SW 1271 (cell line): ENCODE results near the gene COQ8A.
"Not testable (repeated sequence)": the region's sequence is repeated elsewhere in the genome, so short reads cannot be mapped to it uniquely, and the experiment has no call there.

ENCODE experiments used
- DNase-seq, 2 experiments: peaks; one replicate each; lab custom pipeline; 2025; lab: John Stamatoyannopoulos, UW

The COQ8A gene

DNA sequence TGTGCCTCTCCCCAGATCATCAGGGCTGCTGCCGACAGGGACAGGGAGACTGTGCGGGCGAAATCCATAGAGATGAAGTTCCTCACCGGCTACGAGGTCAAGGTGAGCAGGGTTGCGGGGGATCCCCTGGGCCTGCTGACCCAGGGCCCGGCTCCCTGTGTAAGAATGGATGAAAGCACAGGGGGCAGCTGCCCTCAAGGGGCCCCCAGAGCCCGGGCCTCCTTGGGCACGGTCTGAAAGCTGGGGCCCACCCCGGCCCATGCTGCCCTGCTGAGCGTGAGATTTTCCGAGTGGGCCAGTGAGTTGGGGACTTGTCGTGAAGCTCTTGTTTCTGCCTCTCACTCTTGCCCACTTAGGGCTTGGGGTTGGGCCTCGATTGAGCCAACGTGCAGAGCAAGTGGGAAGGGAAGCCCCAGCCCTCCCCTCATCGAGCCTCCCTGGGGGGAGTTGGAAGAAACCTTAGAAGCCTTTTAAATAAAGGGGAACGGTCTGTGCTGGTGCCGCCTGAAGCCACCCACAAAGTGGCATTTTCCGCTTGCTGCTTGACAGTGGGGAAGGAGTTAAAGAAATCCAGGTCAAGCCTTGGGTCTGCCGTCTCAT is 45.2 kb downstream of the COQ8A start:
- DNase-seq: no peak

DNA sequence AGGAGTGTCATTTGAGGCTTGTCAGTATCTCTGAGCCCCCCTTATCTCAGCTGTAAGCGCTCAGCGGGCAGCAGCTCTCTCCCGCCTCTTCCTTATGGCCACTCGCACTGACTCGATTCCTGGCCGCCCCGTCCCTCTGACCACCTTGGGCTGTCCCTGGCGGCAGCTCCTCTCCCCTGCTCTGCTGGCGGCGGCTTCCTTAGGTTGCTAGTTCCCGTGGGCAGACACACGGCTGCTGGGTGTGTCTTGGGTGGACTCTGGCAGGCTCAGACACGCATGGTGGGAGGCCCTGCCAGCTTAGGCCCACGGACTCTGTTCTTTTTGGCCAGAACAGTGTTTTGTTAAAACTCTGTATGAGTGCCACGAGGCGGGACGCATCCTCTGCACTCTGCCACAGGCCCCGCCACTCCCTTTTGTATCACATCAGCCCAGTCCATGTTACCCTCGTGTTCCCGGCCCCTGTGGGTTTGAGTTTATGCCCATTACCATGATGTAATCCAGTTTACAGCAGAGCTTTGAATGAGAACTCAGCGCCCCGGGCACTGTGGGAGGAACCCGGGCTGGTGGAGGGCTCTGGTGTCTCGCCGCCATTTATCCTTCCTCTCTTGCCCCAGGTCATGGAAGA is 45.9 kb downstream of the COQ8A start:
- no peak for DNase-seq

DNA sequence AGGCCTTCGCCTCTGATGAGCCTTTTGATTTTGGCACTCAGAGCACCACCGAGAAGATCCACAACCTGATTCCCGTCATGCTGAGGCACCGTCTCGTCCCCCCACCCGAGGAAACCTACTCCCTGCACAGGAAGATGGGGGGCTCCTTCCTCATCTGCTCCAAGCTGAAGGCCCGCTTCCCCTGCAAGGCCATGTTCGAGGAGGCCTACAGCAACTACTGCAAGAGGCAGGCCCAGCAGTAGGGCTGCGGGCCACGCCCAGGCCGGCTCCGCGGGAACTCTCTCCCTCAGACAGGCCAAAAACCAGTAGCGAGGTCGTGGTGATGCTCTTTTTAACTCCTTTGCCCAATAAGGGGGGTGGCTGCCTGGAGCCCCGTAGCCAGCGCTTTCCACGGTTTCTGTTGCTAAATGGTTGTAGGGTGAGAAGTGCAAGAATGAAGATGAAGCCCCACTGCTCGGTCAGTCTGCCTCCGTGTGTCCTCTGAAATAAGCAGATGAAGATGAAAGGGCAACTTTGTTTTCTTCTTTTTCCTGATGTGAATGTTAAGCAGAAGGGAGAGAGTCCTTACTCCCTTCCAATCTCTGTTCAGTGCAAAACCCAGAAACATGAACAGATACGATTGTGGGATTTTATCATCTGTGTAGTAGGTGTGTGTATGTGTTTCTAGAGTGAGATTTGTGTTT is 46.5 kb downstream of the COQ8A start:
- DNase-seq: no peak

DNA sequence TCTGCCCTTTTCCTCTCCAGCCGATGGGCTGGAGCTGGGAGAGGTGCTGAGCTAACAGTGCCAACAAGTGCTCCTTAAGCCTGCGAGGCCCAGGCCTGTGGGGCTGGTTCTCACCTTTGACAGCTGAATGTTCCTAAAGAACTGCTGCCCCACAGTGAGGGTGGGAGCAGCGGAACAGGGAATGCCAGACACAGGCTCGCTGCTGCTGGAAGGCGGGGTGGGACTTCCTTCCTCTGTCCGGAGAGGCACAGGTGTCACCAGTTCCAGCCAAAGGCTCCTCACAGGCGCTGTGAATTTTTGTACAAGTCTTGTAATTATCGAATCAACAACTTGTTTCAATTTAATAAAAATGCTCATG is 47.1 kb downstream of the COQ8A start:
- DNase-seq: no peak

DNA sequence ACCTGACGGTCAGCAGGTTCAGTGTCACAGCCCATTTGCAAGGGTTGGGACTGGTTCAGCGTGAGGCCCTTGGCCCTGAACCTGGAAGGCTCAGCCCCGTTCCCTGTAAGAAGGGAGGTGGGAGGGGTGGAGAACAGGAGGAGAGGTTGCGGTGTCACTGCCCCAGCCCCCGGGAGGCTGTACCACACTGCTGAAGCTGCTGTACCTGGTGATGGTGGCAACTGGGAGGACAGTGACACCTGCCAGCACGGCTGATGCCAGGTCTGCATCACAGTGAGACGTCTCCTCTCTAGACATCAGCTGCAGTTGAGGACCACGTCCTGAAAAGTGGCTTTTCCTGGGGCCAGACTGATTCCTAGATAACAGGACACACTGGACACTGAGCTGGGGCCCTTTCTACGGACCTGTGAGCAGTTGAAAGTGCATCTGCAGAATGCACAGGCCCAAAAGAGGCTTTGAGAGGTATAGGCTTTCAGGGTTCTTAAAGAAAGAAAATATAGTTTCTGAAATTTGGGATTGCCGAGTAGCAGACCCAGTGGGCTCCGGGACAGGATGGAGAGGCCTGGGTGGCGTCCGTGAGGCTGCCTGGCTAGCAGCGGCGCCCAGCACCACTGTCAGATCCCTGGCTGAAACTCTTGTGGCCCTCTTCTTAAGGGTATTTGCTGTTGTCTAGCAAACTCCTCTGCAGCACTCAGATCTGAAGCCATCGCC is 47.7 kb downstream of the COQ8A start:
- DNase-seq: no peak

DNA sequence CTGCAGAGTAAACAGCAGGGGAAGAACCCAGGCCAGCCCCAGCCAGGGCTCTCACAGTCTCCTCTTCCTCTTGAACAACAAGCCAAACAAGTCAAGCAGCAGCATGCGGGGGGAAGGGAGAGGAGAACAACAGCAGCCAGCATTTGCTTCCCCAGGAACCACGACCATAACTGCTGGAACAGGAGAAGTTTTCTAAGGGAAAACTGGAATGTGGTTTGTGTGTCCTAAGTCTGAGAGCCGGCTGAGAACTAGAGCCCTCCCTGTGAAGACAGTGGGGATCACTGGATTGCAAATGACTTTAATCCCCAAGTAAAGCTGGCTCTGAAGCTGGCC is 48.2 kb downstream of the COQ8A start:
- DNase-seq: no peak

DNA sequence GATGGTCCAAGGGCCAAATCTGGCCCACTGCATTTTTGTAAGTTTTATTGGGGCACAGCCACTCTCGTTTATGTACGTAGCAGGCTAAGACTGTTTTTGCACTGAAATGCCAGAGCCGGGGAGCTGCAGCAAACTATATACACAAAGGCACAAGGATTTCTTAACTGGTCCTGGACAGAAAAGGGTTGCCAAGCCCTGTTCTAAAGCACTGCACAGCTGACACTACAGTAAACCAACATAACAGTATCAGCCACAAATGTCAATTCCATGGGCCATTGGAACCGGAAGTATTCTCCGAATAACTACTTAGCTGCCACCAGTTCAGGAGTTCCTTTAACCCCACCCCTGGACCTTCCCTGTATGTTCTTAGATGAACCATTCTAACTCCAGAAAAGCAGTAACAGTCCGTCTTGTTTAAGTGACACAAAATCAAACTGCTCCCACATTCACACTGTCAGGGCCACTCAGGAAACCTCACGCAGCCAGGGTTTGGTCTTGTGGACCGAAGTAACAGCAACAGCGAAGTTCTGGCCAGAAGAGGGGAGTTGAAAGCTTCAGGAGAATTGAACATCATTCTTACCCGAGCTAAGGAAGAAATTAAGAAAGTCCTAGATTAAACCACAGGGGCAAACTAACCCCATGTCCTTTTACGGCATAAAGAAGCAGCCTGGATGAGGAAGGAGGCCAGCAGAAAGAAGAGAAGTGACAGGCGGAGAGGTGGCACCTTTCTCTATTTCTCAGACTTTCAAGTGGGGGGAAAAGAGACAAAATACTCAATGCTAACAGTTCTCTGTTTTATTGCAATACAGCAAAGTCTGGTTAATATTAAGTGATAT is 49.2 kb downstream of the COQ8A start:
- DNase-seq: no peak

DNA sequence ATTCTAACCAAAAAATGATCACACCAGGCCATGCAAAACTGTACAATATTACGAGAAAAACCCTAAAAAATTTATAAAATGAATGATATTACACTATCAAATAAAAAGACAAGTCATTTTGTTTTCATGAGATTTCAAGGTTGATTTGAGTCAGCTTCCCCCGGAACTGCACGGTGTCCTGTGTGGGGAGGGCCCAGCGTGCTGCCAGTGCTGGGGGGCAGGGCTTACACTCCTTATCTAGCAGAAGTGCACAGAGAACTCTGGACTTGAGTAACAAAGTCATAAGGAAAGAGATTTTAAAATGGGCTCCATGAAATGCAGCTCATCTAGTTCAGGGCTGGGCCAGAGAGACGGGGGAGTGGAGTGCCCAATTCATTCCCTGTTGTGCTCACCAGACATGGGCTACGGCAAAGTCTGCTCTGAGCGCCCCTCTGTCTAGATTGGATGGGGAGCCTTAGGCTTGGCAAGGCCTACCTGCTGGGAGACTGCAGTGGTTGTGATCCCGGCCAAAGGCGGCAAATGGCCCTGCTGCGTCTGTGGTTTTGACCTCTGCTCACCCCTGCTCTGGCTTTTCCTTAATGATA is 50.1 kb downstream of the COQ8A start:
- DNase-seq: no peak

DNA sequence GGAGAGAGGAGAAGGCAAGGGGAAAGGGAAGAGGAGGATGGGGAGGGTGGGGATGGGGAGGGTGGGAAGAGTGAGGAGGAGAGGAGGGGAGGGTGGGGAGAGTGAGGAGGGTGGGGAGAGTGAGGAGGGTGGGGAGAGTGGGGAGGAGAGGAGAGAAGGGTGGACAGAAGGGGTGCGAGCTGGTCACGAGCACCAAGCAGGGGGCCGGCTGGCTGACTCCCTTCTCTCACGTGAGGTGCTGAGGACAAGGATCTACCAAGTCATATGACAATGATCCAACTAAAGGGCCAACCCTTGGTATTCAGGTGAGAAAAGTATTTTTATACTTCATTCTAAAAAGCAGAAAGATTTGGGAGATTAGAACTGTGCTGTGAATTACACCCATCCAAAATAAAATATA is 51.8 kb downstream of the COQ8A start:
- DNase-seq: no peak

DNA sequence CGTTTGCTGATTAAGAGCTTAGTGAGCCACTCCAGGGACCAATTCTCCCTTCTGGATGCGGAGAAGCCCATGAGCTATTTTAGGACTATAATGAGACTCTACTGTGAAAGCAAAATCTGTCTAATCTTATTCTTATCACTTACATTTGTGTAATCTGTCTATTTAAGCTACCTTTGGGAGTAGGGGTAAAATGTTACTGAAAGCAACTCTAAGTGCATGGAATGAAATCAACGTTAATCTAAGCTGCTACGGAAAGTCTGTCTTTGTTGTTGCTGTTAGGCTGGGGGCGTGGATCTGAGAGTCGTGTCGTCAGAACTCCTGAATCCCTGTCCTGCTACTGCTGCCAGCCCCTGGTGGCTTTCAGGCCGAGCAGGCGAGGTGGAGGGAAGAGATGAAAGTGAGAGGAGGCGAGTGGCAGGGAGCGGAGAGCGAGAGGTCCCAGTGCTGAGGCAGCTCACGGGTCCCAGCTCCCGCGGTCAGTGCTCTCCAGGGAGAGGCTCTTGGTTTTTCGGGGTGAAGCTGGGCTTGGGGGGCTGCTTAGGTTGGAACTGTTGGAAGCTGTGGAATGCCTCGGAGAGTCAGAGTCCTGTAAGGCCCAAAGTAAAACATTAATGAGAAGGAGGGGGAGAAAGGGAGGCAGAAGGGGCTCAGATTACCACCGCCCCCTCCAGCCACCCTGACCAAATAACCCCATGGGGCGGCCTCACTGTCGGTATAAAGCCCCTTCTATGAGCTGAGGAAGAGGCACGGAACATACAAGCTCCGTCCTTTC is 53.9 kb downstream of the COQ8A start:
- no peak for DNase-seq

DNA sequence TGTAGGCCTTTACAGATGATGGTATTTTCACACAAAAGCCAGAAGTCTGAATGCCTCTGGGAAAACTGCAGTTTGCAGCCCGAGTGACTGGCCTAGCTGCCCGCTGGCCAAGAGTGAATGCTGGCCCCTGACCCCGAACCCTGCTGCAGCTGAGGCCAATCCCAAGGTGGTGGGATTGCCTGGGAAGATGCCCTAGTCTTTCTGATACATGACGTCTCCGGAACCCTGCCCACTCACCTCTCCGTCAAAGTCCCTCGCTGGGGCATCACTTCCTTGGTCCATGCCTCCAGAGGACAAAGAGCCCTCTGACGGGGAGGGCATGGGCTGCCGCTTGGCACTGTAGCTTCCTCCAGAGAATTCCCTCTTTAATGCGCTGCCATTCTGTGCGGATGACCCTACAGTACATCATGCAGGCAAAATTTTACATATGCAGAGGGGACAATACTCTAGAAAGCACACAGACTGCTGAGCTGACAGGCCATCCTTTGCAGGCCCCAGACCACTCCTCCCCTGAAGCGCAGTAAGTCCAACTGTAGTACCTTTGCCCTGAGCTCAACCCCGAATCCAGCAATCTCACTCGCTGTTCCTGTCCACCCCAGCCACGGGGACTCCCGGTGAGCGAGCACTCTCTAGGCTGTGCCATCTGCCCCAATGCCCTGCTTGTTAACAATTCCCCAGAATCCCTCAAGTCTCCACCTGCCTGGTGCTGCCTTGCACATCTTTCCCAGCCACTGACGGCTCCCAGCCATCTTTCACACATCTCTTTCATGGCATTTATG is 54.7 kb downstream of the COQ8A start:
- no peak for DNase-seq

DNA sequence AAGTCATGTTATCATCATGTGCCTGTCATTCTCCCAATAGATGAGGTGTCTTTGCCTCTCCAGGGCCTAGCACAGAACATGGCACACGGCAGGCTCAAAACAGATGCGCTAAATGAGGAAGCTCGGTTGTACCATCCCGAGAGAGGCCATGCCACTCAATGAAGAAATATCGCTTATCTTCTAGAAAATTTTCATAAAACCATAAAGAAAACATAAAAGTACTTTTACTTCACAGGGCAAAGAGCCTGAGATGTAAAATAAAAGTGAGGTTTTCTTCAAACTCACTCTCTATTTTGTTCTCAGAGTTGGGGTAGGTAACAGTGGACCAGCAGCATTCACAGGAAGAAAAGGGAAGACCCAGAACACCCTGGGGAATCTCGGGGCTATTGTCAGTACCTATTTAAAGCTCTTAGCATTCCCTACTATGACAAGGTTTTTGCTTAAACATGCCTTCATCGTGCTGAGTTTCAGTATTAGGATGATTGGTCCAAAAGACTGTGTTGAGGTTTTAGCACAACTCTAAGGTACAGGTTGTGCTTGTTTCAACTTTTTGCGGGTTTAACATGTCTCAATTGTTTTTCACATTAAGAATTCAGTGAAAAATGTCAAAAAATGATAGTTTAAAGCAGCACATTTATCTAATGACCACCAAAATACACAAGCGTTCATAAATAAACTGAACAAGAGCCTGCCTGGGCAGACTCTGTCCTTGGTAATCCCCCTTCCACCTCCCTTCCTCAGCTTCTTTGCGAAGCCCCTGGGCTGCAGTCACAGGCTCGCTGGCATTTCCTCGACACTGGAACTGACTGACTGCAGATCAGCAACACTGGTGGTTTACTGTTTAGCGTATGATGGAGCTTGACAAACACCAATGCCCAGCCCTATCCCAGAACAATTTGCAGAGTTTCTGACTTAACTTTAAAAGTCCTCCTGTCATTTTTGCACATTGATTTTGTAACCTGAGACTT is 55.6 kb downstream of the COQ8A start:
- no peak for DNase-seq

DNA sequence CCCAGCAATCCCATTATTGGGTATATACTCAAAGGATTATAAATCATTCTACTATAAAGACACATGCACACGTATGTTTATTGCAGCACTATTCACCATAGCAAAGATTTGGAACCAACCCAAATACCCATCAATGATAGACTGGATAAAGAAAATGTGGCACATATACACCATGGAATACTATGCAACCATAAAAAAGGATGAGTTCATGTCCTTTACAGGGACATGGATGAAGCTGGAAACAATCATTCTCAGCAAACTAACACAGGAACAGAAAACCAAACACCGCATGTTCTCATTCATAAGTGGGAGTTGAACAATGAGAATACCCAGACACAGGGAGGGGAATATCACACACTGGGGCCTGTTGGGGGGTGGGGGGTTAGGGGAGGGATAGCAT is 59.5 kb downstream of the COQ8A start:
- DNase-seq: not testable (repeated sequence)

DNA sequence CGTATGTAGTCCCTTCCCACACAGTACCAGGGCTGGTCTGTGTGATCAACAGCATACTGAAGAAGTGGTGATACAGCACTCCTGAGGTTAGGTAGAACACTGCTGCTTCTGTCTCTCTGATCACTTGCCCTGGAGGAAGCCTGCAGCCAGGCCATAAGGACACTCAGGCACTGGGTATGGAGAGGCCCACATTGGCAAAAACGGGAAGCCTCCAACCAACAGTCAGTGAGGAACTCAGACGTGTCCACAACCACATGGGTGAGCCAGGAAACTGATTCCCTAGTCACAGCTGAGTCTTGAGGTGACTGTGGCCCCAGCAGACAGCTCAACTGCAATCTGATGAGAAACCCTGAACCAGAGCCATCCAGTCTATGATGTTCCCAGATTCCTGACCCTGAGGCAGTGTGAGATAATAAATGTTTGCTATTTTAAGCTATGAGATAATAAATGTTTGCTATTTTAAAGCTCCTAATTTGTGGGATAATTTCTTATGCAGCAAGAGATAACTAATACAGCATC is 62.5 kb downstream of the COQ8A start:
- DNase-seq: no peak

DNA sequence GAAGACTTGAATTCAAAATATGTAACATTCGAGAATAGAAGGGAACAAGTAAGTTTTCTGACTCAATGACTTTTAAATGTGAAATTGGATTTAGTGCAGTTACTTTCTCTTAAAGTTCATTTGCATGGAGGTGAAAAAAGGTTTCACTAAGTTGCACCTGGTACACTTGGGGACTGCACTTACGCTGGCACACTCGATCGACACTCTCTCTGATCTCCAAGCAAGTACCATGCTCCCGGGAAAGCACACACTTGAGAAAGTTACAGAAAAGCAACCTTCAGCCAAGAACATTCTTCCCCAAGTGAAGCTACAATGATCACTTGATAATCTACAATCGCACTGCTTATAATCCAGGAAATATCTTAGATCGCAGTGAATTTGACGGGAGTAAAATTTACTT is 63.1 kb downstream of the COQ8A start:
- DNase-seq: no peak

DNA sequence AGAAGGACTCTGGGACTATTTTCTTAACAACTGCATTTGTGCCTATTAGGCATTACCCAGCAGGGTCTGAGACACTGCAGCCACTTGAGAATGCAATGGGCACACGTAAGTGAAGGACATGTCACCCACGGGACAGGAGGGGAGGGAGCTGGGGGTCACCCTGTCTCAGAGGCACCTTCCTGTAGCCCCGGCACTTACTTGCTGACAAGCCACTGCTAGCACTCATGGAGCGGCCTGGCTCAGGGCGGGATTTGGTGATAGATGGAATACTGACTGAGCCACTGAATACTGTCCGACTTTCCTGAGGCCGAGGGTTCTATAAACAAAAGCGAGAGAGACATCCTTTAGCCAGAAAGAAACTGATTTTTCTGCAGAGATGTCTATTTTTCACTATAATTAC is 64.7 kb downstream of the COQ8A start:
- no peak for DNase-seq

DNA sequence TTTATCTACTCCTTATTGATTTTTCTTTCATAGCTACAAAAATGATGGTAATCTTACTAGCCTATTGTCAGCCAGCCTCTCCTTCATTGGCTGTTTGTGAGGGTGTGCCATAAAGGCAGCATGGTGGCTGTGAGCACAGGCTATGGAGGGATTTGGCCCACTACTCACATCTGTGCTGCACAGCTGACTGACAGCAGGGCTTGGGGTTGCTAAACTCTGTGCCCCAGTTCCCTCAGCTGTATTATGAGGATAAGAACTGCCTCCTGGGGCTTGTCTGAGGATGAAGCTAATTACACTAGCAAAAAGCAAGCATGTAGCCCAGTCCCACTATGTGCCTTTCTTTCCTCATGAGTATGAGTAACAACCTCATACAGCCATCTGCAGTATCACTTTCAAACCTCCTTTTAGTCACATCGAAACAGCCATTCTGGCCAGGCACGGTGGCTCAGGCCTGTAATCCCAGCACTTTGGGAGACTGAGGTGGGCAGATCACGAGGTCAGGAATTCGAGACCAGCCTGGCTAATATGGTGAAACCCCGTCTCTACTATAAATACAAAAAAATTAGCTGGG is 66.2 kb downstream of the COQ8A start:
- no peak for DNase-seq

DNA sequence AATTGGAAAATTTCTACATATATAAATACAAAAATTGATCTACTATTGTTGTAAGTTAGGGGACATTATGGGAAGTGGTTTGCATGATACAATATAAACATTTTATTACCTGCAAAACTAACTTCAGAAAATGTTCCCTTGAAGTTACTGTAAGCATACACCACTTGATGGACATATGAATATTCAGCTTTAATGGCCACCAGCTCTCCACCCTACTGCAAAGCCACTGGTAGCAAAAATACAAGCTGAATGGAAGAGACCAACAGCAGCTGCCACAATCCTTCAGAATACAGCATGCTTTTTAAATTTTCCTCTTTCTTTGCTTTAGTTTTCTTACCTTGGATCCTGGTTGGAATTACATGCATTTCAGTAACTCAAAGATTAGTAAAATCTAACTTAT is 69.8 kb downstream of the COQ8A start:
- no peak for DNase-seq

DNA sequence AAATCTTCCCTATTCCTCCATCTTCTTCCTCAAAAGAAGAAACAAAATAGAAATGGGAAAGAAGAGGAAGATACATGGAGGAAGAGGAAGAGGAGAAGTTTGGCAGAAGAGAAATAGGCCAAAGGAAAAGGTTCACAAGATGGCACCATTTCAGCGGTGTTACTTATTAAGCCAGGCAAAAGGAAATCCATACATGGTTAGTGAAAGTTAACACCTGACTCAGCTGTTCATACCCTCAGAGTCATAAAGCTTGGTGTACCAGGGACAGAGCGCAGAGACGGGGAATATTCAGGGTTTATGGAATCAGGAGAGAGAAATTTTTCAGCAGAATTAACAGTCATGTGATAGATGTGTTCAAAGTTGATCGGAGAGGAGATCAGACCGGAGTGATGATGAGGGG is 70.6 kb downstream of the COQ8A start:
- no peak for DNase-seq
